GDM1 (cell line): Measurements from ENCODE around the gene SARDH.
"Not testable (repeated sequence)": the region's sequence is repeated elsewhere in the genome, so short reads cannot be mapped to it uniquely, and the experiment has no call there.

Source experiments
- DNase-seq: peaks from one replicate; lab custom pipeline; 2025; lab: John Stamatoyannopoulos, UW

The SARDH gene

DNA sequence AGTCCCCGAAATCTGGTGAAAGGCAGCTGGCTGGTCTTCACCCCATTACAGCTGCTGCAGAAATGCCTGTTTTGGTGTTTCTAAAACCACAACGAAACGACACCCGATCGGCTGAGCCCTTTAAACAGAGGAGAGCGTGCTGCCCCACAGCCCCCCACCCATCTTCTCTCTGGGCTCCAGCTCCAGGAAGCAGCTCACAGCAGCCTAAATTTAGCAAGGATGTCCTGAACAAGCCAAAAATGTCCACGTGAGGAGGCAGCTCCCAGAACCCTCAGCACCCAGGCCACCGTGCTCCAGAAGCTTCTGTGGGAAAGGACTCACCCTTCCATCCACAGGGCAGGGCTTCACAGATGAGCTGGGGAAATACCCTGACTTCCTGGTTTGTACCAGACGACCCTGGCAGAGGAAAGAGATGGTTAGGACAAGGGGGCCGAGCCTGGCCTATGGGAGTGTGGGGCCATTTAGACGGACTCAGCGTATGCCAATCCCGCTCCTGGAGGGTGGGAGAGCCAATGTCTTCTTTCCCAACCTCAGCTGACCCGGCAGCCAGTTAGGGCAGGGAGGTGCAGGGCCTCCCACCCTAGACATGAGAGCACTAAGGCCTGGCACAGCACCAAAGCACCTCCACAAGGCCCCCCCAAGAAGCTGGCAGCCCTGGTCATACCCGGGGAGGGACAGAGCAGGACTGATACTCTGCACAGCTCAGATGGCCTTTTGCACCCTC lies 39.1 kb upstream of the SARDH start:
- no peak for DNase-seq

DNA sequence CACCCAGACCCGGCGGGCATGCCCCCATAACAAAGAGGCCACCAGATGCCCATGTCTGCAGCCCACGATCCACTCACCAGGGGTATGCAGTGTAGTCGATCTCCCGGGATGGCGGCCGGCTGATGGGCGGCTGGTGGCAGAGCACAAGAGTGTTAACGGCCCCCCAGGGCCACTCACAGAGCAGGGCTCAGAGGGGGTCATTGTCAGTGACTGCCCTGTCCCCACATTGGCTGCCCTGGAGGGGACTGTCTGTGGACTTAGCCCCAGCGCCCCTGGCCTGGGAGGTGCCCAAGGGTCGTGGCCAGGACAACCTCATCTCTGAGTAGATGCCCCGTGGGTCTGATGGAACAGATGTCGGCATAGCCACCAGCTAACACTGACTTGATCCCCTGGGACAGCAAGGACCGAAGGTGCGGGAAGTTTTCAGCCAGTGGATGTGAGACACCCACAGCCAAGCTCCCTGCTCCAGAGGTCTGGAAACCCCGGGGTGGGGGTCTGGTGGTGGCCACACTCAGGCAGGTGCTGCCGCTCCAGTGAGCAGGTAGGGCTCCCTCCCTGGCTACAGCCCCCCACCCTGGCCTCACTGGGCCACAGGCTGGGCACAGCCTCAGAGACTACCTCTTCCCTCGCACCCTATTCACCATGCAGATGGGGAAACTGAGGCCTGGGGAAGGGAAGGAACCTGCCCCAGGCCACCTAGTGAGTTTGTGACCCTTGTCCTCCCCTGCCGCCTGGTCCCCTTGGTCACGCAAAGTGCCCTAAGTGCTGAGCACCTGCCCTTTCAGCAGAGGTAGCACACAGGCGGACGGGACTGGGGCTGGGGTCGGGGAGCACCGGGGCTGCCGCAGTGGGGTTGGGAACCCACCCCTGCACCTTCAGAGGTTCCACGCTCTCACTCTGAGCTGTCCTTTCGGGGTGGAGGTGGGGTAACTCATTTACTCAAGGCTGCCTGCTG lies 38.1 kb upstream of the SARDH start:
- DNase-seq = no peak

DNA sequence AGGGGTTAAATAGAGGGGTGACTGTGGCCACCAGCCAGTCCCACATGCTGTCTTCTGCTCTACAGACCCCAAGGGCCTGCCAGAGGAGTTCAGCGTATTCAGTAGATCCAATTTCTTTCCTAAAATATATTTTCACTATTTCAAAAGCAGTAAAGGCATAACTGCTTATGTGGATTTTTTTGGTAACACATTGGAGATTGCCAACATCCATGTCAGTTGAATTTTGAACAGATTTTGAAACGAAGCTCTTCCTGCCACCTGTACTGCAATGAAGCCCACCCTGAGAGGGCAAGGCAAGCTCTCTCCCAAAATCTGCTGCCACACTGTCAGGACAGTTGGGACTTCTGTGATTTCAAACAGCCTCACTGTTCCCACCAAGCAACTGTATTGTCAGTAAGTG lies 37.1 kb upstream of the SARDH start:
- no peak for DNase-seq

DNA sequence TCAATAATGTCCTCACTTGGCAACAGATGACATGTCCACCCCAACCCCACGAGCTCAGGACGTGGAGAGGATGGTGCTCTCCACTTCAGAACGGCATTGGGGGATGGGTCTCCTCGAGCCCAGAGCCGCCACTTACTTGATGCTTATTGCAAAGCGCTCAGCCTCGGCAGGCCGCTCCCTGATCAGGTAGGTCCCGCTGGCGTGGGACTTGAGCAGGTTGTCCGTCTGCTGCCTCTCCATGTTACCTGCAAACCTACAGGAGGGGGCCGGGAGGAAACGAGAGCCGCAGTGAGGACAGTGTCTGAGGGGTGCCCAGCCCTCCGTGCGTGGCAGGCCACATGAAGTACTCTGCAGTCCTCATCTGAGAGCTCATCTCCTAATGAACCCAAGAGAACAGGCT lies 36.6 kb upstream of the SARDH start:
- no peak for DNase-seq

DNA sequence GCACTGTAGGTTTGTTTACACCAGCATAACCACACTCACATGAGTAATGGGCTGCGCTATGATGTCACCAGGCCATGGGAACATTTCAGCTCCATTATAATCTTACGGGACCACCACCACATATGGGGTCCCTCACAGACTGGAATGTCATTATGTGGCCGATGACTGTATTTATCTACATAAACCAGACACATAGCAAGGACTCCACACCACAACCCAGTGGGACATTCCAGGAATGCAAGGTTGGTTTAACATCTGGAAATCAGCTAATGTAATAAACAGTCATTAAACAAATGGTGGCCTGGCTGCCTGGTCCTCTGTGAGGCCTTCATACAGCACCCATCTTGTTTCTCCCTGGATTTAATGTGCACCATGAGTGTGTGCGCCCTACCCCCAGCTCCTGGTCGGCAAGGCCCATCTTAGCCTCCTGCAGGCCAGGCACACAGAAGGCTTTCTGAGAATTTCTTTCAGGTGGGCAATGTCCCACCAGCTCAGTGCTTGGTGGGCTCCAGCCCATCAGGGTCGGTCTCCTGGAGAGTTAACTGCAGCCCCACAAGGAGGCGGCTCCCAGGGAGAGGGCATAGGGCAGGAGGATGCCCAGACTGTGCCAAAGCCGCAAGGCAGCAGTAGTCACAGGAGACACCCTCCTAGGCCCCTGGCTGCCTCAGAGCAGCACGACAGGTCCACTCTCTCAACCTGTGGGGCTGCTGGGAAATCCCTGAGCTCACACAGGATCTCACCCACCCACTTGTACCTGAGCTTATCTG lies 35.9 kb upstream of the SARDH start:
- DNase-seq = no peak

DNA sequence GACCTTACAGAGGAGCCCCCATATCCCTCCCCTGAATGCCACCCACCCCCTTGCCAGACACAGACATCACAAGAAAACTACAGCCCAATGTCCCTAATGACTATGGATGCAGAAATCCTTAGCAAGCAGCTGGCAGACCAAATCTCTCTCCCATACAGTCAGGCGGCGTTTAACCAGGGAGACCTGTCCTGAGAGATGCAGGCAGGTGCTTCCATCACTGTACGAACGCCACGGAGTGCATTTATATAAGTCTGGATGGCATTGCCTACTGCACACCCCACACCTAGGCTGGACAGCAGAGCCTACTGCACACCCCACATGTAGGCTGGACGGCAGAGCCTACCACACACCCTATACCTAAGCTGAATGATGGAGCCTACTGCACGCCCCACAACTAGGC lies 34.4 kb upstream of the SARDH start:
- DNase-seq = no peak

DNA sequence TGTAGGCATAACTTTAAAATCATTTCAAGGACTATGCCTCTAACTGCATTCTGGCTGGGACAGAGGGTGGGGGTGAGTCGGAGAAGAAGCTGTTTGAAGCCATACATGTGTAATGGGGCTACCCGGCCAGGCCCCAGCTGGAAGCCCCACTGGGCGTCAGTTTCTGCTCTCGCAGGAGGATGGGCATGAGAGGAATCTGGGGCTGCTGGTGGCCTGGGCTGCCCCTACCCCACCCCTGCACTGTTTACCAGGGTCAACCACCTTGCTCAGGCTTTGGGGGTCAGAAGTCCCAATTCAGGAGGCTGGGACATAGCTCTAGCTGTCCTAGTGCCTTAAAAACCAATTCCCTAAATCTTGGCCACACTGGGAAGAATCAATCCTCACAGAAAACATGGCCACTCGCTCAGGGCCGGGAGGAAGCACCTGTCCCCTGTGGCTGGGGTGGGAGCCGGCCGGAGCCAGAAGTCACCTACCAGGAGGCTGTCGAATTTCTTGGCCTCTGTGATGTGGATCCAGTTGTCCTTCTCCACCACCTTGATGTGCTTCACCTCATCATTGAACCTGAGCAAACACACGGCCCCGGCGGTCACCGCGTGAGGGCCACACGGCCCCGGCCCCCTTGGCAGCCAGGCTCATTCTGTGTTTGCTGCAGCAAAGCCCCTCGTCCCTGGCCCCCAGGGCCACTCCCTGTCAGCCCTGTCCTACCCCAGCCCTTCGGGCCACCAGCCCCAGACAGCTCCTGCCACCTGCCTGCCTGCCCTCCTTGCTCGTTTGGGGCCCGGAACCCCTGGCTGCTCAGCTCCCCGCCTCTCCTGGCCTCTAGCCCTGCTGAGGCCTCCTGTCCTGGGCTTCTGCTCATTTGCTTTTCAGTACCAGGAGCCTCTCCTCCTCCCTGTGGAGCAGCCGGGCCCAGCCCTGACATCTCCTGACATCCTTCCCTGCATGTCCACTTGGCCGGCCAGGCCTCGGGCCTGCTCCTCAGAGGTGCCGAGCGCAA lies 33.6 kb upstream of the SARDH start:
- DNase-seq = no peak

DNA sequence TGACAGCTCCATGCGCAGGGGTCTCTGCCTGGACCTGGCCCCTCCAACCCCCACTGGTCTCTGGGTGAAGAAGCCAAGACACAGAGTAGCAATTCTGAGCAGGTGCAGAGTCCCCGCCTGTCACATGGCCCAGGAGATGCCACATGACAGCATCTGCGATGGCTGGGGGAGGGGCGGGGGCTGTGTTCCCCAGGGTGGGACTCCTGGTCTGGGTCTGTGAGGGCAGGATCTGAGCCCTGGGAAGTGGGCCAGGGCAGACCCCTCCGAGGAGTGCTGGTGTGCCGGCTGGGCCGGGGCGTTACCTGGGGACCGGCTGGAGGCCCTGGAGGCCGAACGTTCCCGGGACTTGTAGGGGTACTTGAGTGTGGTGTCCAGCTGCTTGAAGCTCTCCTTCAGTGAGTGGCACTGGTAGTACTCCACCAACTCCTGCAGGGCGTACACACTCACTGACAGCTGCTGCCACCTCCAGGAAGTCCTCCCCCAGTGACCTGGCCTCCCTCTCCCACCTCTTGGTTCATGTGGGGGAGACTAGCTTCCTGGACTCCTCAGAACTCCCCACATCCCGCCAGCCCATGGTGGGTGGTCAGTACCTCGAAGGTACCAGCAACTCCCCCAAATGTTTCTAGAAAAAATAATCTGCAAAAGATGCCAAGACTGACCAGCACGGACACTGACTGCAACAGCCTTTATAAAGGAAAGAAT lies 32.1 kb upstream of the SARDH start:
- no peak for DNase-seq

DNA sequence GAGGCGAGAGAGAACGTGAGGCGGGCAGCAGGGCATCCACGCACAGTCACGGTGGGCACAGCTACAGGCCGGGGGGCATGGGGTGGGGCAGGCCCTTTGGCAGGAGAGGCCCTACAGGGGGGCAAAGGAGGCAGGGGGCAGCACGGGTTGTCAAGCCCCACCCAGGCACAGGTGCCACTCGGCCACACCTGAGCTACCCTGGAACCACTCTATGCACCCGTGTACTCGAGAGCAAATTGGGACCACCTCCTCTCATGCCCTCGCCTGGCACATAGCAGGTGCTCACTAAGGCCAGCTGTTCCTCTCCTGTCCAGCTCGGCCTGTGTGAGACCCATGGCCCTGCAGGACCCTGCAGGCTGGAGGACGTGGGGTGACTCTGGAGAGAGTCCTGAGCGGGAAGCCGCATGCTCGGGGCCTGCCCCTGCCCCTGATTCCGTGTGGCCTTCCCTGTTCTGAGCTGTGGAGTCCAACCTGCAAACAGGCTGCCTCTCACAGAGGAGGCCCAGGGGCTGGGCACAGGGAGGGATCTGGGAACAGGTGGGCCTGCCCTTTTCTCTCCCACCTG lies 31.4 kb upstream of the SARDH start:
- DNase-seq = no peak

DNA sequence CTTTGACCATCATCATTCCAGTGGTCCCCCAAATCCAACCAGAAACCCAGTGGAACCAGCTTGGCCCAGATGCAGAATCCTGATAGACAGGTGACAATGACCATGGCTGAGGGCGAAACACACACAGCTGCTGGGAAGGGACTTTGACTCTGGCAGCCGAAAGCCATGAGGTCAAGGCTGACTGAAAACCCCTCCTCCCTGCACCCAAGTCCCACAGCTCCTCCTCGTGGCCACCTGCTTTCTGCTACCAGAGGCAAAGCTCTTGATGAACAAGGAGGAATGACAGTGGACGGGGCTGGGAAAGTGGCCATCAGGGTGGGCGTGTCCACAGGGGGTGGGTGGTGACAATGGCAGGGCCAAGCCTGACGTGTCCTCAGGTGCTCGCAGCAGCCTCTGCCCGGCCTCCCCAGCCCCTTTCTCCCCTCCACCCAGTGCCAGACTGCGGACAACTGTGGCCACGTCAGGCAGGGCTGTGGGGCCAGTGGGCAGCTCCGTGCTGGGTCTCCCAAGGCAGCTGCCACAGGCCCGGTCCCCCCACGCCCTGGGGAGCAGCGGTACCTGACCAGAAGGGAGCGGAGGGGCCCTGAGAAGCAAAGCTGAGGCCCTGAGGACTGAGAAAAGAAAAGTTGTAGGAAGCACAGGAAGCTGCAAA lies 30.8 kb upstream of the SARDH start:
- DNase-seq = no peak

DNA sequence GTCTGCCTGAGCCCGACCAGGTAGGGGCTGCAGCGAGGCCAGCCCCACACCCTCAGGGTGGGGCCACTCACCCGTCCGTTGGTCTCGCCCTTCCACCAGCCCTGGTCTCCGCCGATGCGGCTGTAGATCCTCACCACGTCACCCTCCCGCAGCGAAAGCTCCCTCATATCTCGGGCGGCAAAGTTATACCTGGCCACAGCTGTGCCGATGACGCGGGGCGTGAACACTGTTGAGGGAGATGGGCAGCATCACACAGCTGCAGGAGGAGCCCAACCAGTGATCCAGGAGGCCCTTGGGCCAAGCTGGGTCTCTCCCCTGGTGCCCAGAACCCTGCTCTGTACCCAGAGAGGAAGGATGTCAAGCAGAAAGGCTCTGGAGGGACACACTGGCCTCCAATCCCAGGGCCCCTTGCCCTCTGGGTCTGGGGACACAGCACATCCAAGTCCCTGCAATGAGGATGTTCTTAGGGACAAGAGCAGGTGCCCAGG lies 30.3 kb upstream of the SARDH start:
- no peak for DNase-seq

DNA sequence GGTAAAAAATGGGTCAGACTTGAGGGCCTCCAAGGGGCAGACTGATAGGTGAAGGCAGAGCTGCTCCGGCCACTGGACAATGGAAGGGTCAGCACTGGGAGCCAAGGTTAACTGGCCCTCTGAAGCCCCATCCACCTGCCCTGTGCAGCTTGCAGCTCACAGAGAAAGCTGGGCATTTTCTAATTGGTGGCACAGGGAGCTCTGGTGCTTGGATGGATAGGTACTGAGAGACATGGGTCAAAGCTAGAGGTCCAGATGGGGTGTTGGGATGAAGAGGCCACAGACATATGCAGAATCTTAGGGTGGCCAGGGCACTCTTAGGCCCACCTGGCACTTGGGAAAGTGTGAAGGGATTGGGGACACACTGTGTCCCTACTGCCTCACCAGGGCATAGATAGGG lies 29.5 kb upstream of the SARDH start:
- DNase-seq = no peak

DNA sequence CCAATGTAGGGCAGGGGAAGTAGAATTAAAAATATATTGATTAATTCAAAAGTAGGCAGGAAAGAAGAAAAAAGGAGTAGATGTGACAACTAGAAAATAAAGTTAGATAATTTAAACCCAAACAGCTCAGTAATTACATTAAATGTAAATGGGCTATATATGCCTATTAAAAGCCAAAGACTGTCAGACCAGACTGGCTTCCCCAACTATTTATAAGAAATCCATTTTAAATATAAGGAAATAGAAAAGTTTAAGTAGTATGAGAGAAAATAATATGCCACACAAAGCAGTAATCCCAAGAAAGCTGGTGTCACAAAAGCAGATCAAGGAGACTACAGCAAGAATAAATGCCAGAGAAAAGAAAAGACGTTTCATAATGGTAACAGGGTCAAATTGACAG lies 28.9 kb upstream of the SARDH start:
- no peak for DNase-seq

DNA sequence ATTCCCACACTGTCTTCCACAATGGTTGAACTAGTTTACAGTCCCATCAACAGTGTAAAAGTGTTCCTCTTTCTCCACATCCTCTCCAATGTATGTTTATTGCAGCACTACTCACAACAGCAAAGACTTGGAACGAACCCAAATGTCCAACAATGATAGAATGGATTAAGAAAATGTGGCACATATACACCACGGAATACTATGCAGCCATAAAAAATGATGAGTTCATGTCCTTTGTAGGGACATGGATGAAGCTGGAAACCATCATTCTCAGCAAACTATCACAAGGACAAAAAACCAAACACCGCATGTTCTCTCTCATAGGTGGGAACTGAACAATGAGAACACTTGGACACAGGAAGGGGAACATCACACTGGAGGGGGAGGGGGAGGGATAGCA lies 28.1 kb upstream of the SARDH start:
- not testable (repeated sequence) for DNase-seq

DNA sequence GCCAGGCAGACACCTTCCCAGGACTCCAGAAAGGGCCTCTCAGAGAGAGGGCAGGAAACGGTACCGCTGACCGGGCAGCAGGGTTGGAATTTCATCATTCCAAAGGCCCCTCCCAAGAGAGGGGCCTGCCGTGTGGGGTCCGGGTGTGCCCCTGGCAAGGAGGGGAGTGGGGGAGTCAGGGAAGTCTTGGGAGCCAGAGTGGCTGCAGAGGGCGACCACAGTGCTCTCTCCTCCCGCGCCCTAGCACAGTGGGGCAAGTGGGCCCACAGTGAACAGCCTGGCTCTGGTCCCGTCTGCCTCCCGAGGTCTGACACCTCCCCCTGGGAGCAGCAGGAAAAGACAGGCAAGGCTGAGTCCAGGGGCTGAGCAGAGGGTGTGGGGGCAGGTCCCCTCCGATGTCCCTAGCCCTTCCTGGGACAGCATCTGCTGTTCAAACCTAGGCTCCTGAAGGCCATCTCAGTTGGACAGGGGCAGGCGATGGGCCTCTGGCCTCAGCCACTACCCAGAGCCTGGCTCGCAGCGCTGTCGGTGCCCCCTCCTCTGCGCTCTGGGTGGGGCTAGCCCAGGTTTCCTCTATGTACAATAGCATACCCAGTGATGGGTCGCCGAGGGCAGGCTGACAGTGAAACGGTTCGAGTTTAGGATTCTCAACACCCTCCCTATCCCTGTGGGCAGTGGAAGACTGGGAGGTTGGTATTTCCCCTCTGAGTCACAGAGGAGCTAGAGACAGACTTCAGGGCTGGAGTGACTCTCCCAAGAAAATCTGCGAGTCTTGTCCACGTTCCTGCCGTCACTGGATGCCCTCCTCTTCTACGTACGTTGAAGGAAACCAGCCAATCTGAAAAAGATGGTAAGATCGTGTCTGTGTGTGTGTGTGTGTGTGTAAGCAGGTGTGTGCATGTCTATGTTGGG lies 25.4 kb upstream of the SARDH start:
- DNase-seq = no peak

DNA sequence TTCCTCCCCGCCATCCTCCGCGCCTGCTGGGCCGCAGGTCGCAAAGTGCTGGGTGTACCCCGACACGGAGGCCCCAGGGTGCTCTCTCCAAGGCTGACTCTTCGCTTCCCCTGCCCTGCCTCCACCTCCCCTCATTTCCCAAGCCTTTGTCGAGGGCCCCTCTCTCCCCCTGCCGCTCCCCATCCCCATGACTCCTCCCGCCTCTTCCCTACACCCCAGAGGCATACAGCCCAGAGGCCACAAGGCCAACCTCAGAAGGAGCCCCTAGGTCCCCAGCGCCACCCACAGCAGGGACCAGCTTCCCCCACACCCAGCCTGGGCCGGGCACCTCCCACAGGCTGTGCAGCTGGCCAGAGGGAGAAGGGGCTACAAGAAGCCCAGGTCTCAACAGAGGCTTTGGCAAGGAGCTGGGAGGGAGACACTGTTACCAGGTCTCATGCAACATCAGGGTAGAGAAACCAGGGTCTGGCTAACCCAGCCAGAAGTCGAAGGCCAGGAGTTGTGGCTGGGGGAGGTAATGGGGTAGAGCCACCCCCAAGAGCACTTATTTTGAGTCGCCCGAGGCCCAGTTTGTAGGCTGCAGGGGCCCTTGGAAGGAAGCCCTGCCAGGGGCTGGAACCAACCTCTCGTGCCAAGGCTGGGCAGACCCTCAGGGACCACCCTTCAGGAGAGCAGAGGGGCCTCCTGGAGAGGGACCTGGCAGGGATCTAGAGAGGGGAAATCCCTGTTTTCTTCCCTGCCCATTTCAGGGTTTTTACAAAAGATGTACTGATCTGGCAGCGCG lies 24.5 kb upstream of the SARDH start:
- no peak for DNase-seq

DNA sequence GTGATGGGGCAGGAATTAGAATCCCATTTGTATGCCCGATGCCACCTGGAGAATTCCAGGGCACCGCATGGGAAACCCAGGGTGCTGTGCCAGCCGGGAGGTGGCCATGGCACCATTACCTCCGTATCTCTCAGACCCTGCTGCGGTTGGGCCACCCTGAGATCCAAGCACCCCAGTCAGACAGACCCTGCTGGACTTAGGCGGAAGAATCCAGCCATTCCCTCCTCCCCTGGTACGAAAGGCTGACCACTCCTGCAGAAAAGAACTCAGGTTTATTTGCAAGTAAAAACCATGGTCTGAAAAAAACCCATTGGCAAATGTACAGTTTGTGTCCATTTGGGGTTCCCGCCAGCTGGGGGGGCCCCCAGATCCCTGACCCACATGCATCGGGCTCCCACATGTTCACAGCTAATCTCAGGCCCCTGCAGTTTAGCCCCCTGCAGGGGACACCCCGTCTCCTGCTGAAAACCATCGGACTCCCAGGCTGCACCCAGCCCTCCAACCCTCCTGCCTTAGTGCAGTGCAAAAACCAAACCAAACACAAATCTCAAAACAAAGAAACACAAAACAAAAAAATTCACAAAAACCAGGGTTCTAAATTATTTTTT lies 23.6 kb upstream of the SARDH start:
- no peak for DNase-seq
